Urinary bladder (tissue), 4 donors: ENCODE results near the gene ANKK1. TPM values are rescaled to one million over a fixed set of nuclear protein-coding genes. Genes with fewer than 3 reads are reported as not detected.

ENCODE experiments used
- DNase-seq: peaks from one replicate; pipeline ENCODE4 v3.0.0-alpha.2; 2015; ENCODE audit errors: extremely low spot score
- H3K27ac ChIP-seq: one replicate; pipeline ENCODE4 v1.5.1; 2013; ENCODE audit warnings: low read depth, mild to moderate bottlenecking, moderate library complexity
- H3K36me3 ChIP-seq: one replicate; pipeline ENCODE4 v1.6.1; 2013; ENCODE audit warnings: mild to moderate bottlenecking, moderate library complexity; ENCODE audit not compliant: insufficient read depth
- H3K4me1 ChIP-seq: one replicate; pipeline ENCODE4 v1.6.1; 2013; ENCODE audit warnings: mild to moderate bottlenecking, moderate library complexity; ENCODE audit not compliant: insufficient read depth
- H3K4me3 ChIP-seq: one replicate; pipeline ENCODE4 v1.5.1; 2013; ENCODE audit warnings: low read depth, low read length
- WGBS: extraction: QIAGEN DNeasy Blood & Tissue Kit; methylation state at CpG from one replicate; pipeline ENCODE4 v1.1.7; 2013; 5-methylcytosine and 5-hydroxymethylcytosine counted together
- polyA plus RNA-seq: library from polyadenylated mRNA; stranded (reverse); fragments of 200-250 nt; gene quantifications from one replicate; pipeline ENCODE4 v1.2.3, GENCODE V29; 2013
- total RNA-seq: library from RNA; depleted of rRNA; stranded (reverse); fragments of >200 nt; gene quantifications from one replicate; pipeline ENCODE4 v1.2.3, GENCODE V29; 2014
- donor health status: healthy with polysubstance abuse.
- donor health status: healthy.

The ANKK1 gene, protein sequence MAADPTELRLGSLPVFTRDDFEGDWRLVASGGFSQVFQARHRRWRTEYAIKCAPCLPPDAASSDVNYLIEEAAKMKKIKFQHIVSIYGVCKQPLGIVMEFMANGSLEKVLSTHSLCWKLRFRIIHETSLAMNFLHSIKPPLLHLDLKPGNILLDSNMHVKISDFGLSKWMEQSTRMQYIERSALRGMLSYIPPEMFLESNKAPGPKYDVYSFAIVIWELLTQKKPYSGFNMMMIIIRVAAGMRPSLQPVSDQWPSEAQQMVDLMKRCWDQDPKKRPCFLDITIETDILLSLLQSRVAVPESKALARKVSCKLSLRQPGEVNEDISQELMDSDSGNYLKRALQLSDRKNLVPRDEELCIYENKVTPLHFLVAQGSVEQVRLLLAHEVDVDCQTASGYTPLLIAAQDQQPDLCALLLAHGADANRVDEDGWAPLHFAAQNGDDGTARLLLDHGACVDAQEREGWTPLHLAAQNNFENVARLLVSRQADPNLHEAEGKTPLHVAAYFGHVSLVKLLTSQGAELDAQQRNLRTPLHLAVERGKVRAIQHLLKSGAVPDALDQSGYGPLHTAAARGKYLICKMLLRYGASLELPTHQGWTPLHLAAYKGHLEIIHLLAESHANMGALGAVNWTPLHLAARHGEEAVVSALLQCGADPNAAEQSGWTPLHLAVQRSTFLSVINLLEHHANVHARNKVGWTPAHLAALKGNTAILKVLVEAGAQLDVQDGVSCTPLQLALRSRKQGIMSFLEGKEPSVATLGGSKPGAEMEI
- total RNA-seq (0.16 TPM), polyA plus RNA-seq (0.32 TPM)

DNA sequence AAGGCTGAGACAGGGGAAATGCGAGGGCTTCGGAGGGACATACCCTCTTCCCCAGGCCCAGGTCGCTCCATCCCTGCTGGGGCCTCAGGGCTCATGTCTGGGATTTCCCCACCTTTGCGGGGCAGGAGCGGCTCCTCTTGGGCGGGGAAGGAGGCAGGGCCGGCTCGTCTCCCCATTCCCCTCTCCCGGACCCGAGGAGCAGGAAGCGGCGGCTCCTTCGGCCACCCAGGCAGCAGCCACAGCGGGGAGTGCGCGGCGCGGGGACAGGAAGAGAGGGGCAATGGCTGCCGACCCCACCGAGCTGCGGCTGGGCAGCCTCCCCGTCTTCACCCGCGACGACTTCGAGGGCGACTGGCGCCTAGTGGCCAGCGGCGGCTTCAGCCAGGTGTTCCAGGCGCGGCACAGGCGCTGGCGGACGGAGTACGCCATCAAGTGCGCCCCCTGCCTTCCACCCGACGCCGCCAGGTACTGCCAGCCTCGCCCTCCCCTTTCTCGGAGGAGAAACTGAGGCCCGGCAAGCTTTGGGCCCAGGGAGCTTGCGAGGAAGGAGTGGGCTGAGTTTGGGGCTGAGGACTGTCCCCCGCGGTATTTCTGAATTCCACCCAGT is at the start of gene ANKK1:
ANKK1 (plus strand) TSS at position 175 of the 607 bp plus-strand sequence; CDS start at position 281, 106 bp downstream.
- Histone ChIP-seq H3K27ac (no peak within 1 kb of the TSS), H3K36me3 (no peaks in the 10 kb centered on the region), H3K4me1 (no peaks in the 10 kb centered on the region), H3K4me3 (peak within 1 kb of the TSS; percentile 10)
- 7% methylated on average over 45 of the region's 46 CpGs for WGBS
- DNase-seq = no peak

DNA sequence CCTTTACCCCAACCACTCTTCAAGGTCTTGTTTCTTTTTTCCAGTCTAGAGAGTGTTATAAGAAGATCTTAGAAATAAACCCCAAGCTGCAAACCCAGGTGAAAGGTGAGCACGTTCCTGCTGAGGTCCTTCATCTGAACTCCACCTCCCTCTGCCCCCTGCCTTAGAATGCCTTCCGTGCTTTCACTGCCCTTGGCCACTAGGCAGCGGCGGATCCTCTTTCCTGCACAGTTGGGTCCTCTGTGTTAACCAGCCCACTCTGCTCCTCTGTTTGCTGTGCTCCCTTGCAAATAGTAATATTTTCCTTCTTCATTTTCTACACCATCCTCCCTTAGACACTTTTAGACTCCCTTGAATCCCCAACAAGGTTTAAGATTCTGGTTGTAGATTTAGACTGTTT is 48.8 kb upstream of the ANKK1 start:
- no peaks in the 10 kb centered on the region for H3K4me1 ChIP-seq
- no peak for DNase-seq
- 82% methylated on average over 4 of the region's 4 CpGs for WGBS
- no peak overlapping the region for H3K27ac ChIP-seq
- H3K36me3 ChIP-seq = peaks cover 12% of the 10 kb centered on the region
- H3K4me3 ChIP-seq = no peak overlapping the region

DNA sequence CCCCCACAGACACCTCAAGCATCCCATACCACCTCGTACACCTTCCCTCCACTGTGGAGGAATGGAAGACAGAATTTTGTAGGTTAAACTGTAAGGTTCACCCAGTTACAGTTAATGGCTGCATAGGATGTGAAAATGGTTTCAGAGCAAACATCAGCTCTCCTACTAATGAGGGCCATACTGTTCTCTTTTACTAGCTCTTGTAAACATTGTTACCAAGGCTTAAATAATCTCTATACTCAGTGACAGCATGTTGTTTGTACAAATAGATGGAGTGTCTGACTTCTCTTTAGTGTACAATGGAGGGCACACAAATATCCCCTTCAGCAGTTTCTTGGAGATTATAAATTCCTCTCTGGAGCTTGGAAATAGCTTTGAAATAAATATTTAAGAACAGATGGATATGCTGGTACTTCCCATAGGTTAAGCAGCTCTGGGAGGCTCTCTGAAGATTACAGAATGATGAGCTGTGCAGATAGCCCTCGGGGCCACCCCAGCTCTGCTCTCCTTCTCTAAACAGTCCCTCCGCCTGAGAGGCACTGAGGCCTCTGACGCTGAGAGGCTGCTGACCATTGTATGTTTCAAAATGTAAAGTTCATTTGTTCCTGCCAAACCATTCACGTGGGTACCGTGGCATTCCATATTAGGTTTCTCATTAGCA is 47.5 kb upstream of the ANKK1 start:
- 58% methylated on average over 6 of the region's 6 CpGs for WGBS
- H3K4me1 ChIP-seq = no peaks in the 10 kb centered on the region
- H3K4me3 ChIP-seq = no peak overlapping the region
- peaks cover 8% of the 10 kb centered on the region for H3K36me3 ChIP-seq
- no peak overlapping the region for H3K27ac ChIP-seq
- no peak for DNase-seq

DNA sequence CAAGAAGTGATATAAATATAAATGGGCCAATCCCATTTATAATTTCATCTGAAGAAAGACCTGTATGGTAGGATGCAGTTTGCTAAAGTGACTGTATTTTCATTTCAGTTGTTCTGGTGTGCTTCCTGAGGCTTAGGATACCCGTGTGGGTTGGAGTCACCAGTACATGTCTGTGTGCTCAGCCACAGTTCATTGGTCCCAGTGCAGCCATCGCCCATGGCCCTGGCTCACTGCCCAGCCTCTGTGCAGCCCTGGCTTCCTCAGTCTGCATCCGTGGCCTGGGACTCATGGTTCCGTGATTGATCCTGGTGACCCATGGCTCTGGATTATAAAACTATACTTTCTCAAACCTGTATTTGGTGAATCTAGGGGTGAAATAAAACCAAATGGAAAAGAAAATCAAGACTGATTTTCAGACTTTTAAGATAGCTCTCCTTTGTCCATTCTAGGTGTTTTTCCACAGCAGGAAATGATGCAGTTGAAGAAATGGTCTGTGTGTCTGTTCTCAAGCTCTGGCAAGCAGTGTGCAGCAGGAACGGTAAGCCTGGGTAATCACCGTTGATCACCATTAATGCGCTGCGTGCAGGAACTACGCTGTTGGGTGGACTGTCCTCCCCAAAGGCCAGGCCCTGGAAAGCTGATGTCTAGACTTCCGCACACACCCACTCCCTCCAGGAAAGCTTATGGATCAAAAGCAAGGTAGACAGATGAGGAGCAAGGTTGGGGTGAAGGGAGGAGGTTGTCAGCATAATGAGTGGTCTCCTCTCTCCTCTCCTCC is 46.0 kb upstream of the ANKK1 start:
- H3K4me1 ChIP-seq = no peaks in the 10 kb centered on the region
- no peak for DNase-seq
- H3K27ac ChIP-seq = no peak overlapping the region
- H3K4me3 ChIP-seq = no peak overlapping the region
- WGBS = 89% methylated on average over 10 of the region's 10 CpGs
- peaks cover 10% of the 10 kb centered on the region for H3K36me3 ChIP-seq

DNA sequence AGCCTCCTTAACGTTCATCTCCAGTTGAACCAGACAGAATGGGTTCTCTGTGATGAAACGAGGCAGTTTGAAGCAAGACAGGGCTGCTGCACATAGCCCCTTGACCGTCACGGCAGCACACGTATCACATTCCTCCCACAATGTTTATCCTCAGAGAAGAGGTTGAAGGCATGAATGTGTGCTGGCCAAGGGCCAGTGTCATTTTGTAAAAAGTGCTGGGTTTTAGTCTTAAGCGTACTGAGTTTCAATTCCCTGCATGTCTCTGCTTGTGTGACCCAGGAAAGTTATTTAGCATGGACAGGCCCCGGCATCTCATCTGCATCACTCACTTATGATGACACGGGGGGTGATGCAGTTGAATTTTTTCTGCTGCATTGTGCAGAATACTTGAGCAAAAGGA is 41.6 kb upstream of the ANKK1 start:
- Histone ChIP-seq H3K36me3 (peaks cover 4% of the 10 kb centered on the region), H3K4me3 (no peak overlapping the region), H3K27ac (no peak overlapping the region), H3K4me1 (no peaks in the 10 kb centered on the region)
- 38% methylated on average over 8 of the region's 8 CpGs for WGBS
- peak; percentile 39 for DNase-seq

DNA sequence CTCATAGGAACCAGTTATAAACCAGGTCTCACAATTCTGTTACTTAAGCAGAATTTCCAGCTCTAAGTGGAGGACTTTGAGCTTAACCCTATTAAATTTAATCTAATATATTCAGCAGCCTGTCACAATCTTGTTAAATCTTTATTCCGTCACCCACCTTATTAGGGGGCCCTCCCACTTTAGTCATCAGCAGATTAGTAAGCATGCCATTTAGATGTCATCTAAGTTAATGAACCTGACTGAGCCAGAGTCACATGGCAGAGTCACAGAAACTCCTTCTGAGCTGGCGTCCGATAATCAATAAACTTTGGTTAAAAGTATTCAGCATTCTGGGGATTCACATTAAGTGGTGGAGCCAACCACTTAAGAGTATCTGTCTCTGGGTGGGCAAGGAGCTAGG is 38.1 kb upstream of the ANKK1 start:
- no peak for DNase-seq
- H3K4me1 ChIP-seq = no peaks in the 10 kb centered on the region
- WGBS = 96% methylated on average over 3 of the region's 3 CpGs
- H3K36me3 ChIP-seq = peaks cover 4% of the 10 kb centered on the region
- H3K27ac ChIP-seq = no peak overlapping the region
- H3K4me3 ChIP-seq = no peak overlapping the region

DNA sequence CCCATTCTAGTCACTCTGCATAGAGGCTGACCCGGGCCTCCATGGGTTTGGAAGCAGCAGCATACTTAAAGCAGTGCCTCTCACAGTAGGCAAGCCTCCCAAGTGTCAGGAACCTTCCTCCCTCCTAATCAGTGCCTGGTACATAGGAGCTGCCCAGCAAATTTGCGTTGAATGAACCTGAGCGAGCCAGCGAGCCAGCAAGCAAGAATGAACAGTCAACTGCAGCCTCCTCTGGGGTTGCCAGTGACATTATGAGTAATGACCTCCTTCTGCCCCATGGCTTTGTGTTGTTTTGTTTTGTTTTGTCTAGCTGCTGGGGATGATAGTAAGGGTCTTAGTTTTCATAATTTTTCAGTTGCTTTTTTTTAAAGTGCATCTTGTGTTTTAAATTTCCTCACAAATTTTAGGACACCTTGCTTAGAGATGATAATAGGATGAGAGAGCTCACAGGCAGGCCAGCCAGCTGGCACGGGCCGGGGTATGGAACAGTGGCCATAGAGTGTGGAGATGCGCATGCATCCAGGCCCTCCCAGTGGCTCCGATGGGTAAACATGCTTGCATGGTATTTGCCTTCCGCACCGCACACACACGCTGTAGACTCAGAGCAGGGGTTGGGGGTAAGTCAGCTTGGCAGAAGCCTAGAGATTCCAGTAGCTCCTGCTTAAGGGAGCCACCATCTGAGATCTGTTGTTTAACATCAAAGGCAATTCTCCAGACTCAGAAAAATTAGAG is 37.1 kb upstream of the ANKK1 start:
- Histone ChIP-seq H3K36me3 (peaks cover under 1% of the 10 kb centered on the region), H3K4me3 (no peak overlapping the region), H3K27ac (no peak overlapping the region), H3K4me1 (no peaks in the 10 kb centered on the region)
- no peak for DNase-seq
- WGBS = 72% methylated on average over 11 of the region's 11 CpGs

DNA sequence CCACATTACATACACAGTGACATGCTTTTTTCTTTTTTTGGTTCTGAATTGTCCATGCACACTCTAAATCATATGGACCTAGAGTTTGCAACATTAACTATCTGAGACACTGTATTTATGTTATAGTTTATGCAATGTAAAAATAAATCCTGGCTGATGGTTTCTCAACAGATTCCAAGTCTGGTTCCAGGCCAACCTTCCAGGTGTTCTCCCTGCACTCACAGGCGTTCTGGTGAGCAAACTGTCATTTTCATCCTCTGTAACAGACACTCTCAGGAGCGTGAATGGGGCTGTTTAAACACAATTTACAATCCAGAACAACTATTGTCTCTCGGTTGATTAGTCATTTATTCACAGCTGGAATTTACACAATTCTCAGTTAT is 36.5 kb upstream of the ANKK1 start:
- DNase-seq = no peak
- 61% methylated on average over 3 of the region's 3 CpGs for WGBS
- Histone ChIP-seq H3K27ac (no peak overlapping the region), H3K36me3 (no peaks in the 10 kb centered on the region), H3K4me1 (no peaks in the 10 kb centered on the region), H3K4me3 (no peak overlapping the region)

DNA sequence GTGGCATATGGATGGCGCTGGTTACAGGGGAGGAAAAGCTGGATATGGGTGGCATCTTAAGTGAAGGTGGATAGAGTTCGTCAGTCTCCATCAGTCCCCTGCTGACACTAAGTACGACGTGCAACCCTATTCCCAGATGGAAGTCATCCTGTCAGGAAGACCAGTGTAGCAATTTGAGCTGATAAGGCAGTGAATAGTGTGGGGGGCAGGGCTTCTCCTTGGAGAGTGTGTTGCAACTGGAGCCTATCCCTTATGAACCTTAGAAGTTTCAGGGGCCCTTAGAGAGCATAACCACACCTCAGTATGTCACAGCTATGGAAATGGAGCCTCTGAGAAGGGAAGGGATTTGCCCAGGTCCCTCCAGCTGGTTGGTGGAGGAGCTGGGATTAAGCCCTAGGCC is 36.1 kb upstream of the ANKK1 start:
- no peaks in the 10 kb centered on the region for H3K4me1 ChIP-seq
- no peak overlapping the region for H3K27ac ChIP-seq
- no peaks in the 10 kb centered on the region for H3K36me3 ChIP-seq
- WGBS = 82% methylated on average over 4 of the region's 4 CpGs
- no peak for DNase-seq
- no peak overlapping the region for H3K4me3 ChIP-seq

DNA sequence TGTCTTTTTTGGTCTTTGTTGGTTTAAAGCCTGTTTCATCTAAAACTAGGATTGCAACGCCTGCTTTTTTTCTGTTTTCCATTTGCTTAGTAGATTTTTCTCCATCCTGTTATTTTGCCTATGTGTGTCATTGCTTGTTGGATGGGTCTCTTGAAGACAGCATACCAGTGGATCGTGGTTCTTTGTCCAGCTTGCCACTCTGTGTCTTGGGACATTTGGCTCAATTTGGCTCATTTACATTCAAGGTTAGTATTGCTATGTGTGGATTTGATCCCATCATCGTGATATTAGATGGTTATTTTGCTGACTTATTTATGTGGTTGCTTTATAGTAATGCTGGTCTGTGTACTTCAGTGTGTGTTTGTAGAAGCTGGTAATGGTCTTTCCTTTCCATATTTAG is 31.4 kb upstream of the ANKK1 start:
- Histone ChIP-seq H3K4me3 (no peak overlapping the region), H3K27ac (no peak overlapping the region), H3K36me3 (peaks cover 3% of the 10 kb centered on the region), H3K4me1 (no peaks in the 10 kb centered on the region)
- DNase-seq = no peak
- 99% methylated on average over 3 of the region's 3 CpGs for WGBS

DNA sequence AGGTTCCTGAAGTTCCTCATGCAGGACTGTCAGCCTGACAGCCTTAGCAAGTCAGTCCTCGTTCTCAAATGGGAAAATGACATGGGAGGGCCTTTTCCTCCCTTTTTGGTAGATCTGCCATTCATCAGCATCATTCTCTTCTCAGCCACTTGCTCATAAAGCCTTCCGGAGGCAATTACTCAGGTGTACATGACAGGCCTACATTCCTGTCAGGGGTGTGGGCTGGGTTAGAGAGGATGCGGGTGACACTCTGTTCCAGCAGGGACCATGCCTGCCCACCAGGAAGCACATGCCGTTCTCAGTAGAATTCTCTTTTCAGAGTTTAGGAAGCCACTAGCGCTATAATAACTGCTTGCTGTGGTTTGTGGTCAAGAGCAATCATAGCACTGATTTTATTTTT is 24.2 kb upstream of the ANKK1 start:
- no peaks in the 10 kb centered on the region for H3K4me1 ChIP-seq
- no peak overlapping the region for H3K27ac ChIP-seq
- no peak overlapping the region for H3K4me3 ChIP-seq
- no peaks in the 10 kb centered on the region for H3K36me3 ChIP-seq
- WGBS = 81% methylated on average over 5 of the region's 5 CpGs
- no peak for DNase-seq

DNA sequence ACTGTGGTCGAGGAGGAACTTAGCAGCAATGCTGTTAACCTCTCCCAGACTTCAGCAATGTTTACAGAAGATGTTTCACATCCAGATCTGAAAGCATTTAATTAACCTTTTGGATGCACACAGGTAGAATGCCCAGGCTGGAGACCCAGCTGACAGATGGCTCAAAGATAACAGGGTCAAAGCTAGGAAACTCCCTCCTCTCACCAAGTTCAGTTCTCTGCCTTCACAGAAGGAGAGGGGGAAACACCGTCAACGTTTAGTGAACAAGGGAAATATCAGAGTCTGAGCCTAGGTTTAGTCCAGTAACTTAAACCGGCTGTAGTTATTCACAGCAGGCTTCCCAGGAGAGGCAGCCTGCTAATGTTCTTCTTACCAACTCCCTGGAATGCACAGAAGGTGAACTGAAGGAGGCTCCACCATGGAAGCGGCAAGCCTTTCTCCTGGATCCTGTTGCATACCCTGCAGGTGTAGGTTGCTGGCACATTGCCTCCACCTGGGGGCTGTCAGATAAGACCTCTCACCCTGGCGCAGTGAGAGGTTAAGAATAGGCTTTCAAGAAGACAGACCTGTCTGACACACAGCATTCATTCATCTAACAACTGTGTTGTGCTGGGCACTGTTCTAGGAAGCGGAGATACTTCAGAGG is 23.5 kb upstream of the ANKK1 start:
- Histone ChIP-seq H3K27ac (no peak overlapping the region), H3K4me3 (no peak overlapping the region), H3K36me3 (no peaks in the 10 kb centered on the region), H3K4me1 (no peaks in the 10 kb centered on the region)
- 77% methylated on average over 7 of the region's 7 CpGs for WGBS
- DNase-seq = no peak
